Measurements from ENCODE around the gene SELE.

DNA sequence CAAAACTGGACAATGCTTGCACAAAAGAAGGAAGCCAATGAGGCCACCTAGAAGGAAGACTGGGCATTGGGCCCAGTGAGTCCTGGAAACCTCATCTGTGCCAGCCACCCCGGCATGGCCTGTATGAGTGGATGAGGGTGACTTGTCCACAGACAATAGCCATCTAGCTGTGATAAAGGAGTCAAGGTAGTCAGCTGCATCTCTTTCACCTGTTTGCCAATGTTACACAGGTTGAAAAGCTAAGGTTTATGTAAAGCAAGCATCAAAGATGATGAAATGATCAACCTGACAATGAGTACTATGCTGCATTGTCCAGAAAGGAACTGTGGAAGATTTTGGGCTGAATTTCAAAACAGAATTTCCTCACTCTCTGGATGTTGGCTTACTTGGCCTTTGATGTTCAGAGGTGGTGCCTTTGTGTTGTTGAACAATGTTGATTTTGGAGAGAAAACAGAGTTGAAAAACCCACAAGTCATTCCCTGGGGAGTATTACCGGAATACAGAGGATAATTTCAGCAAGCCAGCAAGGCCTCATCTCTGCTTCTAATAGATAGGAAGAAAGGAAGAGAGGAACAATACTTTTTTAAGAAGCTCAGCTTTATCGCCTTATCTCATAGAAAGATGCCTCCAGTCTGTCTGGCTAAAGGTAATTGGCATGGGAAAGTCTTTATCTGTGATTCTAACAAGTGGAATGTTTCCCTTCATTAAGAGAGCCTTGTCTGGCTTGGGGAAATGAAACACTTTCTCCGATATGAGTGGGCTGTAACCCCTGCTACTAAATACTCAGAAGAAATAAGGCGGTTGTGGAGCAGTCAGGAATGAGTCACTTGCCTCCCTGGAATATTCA lies 11.4 kb upstream of the SELE start:
- TF ChIP-seq GATA2 (IDR thresholded peaks at IDR 0.05; ENCODE audit: low read depth, low read length) (no peak), GATA3 (IDR thresholded peaks at IDR 0.05; ENCODE audit: low read depth, low read length) (no peak)

All from SH-SY5Y (cell line).